Stimulated activated CD8-positive, alpha-beta memory T cell treated with anti-CD3 and anti-CD28 coated beads, Interleukin-15, amount 100 ng/mL, for 4 hours (primary cell): ENCODE results near the gene CPE.
"Not testable (repeated sequence)": the region's sequence is repeated elsewhere in the genome, so short reads cannot be mapped to it uniquely, and the experiment has no call there.

ENCODE experiments used
- DNase-seq, 2 donors: peaks; one replicate each; pipeline ENCODE4 v3.0.0-alpha.2; 2020; ENCODE audit warnings: low read depth in 2 of 2

The CPE gene

DNA sequence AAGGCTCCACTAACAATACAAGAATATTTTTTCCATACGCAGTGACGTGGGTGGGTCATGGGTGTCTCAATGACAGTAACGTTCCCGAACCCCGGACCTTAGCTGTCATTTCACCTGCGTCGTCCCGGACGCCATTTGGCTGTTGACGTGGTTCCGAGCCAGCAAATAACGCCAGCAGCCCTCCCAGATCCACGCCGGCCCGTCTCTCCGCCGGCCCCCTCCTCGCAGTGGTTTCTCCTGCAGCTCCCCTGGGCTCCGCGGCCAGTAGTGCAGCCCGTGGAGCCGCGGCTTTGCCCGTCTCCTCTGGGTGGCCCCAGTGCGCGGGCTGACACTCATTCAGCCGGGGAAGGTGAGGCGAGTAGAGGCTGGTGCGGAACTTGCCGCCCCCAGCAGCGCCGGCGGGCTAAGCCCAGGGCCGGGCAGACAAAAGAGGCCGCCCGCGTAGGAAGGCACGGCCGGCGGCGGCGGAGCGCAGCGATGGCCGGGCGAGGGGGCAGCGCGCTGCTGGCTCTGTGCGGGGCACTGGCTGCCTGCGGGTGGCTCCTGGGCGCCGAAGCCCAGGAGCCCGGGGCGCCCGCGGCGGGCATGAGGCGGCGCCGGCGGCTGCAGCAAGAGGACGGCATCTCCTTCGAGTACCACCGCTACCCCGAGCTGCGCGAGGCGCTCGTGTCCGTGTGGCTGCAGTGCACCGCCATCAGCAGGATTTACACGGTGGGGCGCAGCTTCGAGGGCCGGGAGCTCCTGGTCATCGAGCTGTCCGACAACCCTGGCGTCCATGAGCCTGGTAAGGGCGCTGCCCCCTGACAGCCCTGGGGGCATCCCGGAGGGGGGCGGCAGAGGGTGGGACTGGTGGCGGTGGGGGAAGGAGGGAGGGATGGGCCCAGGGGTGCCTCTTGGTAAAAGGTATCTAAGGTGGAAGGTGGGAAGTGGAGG lies at the start of gene CPE:
TSS of gene CPE (plus strand) at position 264 of the 933 bp plus-strand sequence. CDS start at position 478, 214 bp downstream.
- DNase-seq, result peak in 1 of 2 donors; percentile 10

- DNase-seq, result no peak
These were observed 48.7 kb upstream of the CPE start for GRCh38 chr4:165330071-165330470.

DNA sequence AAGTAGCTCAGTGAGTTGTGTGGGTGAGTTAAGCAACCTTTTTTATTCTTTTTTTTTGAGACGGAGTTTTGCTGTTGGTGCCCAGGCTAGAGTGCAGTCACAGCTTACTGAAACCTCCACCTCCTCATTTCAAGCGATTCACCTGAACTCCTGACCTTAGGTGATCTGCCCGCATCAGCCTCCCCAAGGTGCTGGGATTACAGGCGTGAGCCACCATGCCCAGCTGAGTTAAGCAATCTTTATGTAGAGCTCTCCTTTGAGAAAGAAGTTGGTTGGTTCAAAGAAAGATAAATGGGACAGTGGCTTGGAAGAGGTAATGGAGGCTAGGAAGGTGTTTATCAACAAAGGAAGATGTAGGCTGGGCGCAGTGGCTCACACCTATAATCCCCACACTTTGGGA lies 48.1 kb upstream of the CPE start:
- no peak for DNase-seq

DNA sequence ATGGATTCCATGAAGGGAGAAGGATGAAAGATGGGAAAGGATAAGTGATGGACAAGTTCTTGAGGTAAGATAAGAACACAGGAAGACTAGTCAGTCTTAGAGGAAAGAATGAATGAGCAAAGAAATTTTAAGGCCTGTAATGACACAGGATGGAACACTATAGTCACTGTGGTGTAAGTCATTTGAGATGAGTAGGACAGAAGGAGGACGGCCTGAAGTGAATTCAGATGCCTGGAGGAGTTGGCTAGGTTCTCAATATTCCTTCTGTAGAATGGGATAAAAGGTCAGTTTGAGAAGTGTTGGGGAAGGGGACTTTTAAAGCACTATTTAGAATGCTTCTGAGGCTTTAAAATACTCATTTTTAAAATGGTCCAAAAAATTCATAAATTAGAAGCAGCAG lies 47.4 kb upstream of the CPE start:
- DNase-seq, result no peak

- DNase-seq, result no peak
These were observed 47.0 kb upstream of the CPE start for GRCh38 chr4:165331823-165332222.

DNA sequence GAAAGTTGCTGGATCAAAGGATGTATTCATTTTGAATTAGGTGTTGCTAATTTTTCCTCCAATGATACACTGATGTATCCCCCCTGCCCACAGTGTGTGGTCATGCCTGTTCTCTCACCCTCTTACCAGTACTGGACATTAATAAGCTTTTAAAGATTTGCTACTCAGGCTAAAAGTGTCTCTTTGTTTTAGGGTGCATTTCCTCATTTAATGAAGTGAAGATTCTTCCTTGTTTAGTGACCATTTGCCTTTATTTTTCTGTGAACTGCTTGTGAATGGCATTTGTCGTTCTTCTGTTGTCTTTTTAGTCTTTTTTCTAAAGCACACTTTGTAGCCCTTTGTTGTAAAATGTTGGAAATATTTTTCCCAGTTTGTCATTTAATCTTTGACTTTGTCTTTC lies 46.3 kb upstream of the CPE start:
- no peak for DNase-seq

- DNase-seq, result no peak
These were observed 43.6 kb upstream of the CPE start for GRCh38 chr4:165335163-165335703.

GRCh38 chr4:165336743-165337142 lies 42.1 kb upstream of the CPE start:
- no peak for DNase-seq

- DNase-seq, result not testable (repeated sequence)
These were observed 36.5 kb upstream of the CPE start for GRCh38 chr4:165342340-165342739.

DNA sequence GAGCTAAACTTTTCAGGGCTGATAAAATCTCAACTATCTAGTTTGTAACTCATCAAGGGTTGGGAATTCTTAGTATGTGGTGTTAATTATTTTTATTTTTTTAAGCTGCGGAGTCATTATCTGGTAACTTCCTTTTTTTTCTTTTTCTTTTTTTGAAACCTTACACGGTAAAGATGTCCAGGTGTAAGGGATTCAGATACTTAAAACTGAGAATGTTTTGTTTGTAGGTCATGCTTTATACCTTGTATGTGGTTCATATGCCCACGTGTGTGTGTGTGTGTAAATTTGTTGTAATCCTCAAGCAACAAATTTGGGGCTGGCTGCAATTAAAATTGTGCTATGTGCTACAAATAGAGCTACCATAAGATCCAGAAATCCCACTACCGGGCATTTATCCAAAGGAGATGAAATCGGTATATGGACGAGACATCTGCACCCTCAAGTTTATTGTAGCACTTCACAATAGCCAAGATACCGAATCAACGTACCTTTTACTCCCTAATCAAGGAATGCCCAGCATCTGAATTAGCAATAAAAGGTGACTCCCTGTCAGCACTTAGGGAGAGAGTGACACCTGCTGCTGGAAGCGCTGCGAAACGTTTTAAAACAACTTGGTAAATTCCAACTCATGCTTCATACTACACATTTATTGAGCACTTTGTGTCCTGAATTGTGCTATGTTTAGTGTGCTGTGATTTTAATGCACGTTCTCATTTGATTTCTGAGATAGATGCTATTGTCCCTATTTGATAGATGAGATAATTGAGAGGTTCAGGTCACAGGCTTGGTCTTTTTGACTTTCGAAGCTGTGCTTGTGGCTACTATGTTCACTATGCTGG lies 35.2 kb upstream of the CPE start:
- DNase-seq, result no peak

DNA sequence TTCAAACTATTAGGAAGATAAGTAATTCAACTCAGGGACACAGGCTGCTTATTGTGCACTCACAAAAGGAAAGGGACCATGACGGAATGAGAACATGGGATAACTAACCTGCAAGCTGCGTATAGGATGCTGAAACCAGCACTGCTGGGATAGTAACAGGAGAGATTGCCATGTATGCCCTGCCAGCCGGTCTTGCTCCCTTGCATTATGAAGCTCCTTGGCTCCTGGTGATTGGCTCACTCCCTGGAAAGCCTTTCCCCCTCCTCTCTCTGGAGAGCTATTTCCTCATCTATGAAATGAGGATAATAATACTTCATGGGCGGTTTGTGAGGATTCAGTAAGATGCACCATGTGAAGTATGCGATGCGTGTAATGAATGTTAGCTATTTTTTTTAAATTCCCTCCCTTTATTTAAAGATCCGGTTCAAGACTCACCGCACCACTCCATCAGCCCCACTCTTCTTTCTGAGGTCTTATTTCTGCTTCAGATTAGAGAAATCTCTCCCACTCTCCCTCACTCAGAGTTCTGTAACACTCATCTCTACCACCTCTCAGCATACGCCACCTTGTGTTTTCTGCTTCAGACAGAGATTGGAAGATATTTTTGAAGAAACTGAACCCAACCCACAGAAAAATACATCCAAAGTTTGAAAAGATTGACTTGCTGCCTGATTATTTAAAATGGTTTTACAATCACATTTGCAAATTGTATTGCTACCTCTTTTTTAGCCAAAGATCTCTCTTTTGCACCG lies 33.0 kb upstream of the CPE start:
- DNase-seq, result no peak

DNA sequence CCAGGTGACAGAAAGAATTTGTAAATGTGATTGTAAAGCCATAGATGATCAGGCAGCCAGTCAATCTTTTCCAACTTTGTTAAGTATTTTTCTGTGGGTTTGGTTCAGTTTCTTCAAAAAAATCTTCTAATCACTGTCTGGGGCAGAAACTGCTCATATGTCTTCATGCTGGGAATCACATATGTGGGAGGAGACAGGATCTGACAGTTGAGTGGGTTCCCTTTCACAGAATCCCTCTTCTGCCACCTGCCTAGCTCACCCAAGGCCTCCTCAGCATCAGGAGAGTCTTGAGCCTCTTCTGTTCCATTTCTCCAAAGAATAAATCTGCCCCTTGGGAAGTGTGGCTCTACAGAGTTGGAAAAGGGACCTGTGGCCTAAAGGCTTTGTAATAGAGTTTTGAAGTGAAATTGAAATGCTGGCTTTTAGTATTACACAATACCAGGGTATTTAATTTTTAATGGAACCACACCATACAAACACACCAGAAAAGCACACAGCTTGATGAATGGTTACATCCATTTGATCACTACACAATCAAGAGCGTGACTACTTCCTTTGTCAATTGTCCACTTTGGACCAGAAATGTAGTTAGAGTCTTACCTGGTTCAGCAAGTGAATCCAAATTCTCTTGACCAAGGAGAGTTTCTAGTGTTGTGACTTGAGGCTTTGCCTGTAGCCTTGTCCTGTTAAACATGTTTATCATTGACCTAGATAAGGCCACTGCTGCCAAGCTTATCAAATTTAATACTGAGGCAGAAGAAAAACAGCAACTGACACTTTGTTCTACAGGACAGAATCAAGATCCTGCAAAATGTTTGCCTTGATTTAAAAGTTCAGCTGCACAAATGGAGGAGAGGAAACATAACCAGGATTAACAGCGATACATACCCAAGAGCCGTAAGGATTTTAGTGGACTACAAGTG lies 30.9 kb upstream of the CPE start:
- no peak for DNase-seq

DNA sequence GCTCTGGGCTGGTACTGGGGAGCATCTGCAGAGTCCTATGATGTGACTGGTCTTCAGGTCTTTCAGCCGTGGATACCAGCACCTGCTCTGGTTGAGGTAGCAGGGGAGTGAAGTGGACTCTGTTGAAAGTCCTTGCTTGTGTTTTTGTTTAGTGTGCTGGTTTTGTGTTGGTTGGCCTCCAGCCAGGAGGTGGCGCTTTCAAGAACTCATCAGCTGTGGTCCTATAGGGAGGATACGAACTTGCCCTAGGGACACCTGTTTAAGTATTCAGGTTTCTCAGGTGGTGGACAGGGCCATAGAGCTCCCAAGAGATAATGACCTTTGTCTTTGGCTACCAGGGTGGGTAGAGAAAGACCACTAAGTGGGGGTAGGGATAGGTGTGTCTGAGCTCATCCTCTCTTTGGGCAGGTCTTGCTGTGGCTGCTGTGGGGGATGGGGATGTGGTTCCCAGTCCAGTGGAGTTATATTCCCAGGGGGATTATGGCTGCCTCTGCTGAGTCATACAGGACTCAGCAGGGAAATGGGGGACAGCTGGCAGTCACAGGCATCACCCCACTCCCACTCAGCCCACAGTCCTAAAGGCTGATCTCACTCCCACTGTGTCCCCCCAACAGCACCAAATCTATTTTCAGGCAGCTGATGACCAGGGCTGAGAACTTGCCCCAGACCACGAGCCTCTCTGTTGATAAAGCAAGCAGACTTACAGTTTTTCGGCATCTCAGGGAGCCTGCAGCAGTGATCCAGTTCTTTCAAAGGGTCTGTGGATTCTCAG lies 27.3 kb upstream of the CPE start:
- DNase-seq, result no peak

- DNase-seq, result no peak
These were observed 22.9 kb upstream of the CPE start for GRCh38 chr4:165355900-165356300.

GRCh38 chr4:165359506-165359905 lies 19.3 kb upstream of the CPE start:
- DNase-seq, result no peak

- DNase-seq, result no peak
These were observed 18.6 kb upstream of the CPE start for GRCh38 chr4:165360041-165360695.

DNA sequence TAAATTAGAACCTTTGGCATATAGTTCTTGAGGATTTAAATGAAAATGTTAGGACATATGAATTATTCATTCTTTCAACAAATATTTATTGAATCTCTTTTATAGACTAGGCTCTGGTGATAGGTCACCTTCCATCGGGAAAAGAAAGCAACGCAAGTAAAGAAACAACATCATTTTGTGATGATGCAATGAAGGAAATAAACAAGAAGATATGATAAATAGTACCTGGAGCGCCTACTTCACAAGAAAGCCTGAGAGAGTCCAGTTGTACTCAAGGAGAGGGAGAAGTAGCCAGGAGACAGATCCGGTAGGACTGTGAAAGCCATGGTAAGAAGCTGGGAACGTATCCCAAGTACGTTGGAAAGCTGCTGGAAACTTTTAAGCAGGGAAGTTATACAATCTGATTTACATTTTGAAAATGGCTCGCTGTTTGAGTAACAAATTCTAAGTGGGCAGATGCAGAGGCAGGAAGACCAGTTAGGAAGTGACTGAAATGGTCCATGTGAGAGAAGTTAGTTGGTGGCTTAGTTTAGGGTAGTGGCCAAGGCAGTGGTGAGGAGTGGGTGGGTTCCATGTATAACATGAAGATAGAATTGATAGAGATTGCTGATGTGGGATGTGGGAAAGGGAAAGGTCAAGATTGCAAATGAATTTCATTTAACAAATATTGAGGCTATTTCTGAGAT lies 17.7 kb upstream of the CPE start:
- no peak for DNase-seq

DNA sequence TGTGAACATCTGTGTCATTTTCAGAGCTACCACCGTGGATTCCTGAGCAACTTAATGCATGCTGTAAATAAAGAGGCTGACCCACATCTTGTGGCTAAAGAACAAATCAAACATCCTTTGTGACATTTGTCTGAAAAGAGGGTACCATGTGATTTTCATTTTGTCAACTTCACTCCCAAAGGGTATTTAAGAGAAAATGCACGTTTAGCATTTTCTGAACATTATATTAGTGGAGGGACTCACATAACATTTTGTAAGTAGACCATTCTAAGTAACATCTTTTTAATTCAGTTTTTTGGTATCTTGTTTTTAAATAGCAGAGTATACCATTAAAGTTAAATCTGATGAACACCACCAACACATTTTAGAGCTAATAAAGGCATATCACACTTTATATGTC lies 17.0 kb upstream of the CPE start:
- no peak for DNase-seq
